SW480 (cell line): ENCODE results near the gene ADM2.

Experiments used
- DNase-seq: peaks from one replicate; pipeline ENCODE4 v3.0.0-alpha.2; 2016; ENCODE audit warnings: low spot score

ADM2 gene

GRCh38 chr22:50445071-50445879 lies 36.1 kb upstream of the ADM2 start:
- DNase-seq = no peak

GRCh38 chr22:50445880-50446707 lies 35.2 kb upstream of the ADM2 start:
- DNase-seq = no peak

- DNase-seq = no peak
Observed at GRCh38 chr22:50446708-50447575, 34.4 kb upstream of the ADM2 start.

- peak; percentile 45 for DNase-seq
Observed at GRCh38 chr22:50447576-50448551, 33.5 kb upstream of the ADM2 start.

- DNase-seq = no peak
Observed at GRCh38 chr22:50452649-50453048, 28.7 kb upstream of the ADM2 start.

- no peak for DNase-seq
Observed at GRCh38 chr22:50454556-50455075, 26.7 kb upstream of the ADM2 start.

- no peak for DNase-seq
Observed at GRCh38 chr22:50455201-50455600, 26.1 kb upstream of the ADM2 start.

GRCh38 chr22:50456026-50456425 lies 25.3 kb upstream of the ADM2 start:
- DNase-seq = no peak

GRCh38 chr22:50456466-50457234 lies 24.7 kb upstream of the ADM2 start:
- DNase-seq = no peak

- DNase-seq = no peak
Observed at GRCh38 chr22:50459016-50459415, 22.3 kb upstream of the ADM2 start.

- DNase-seq = no peak
Observed at GRCh38 chr22:50459496-50460140, 21.7 kb upstream of the ADM2 start.

GRCh38 chr22:50460938-50461337 lies 20.4 kb upstream of the ADM2 start:
- no peak for DNase-seq

- DNase-seq = no peak
Observed at GRCh38 chr22:50461536-50461935, 19.8 kb upstream of the ADM2 start.

GRCh38 chr22:50461979-50462540 lies 19.3 kb upstream of the ADM2 start:
- DNase-seq = no peak

- no peak for DNase-seq
Observed at GRCh38 chr22:50463188-50463900, 18.0 kb upstream of the ADM2 start.

GRCh38 chr22:50464451-50464850 lies 16.9 kb upstream of the ADM2 start:
- DNase-seq = no peak

GRCh38 chr22:50465066-50465930 lies 16.0 kb upstream of the ADM2 start:
- no peak for DNase-seq

- DNase-seq = no peak
Observed at GRCh38 chr22:50467341-50467740, 14.0 kb upstream of the ADM2 start.
